HG03060 (cell line): ENCODE results near the gene NKX1-1.
"Not testable (repeated sequence)": the region's sequence is repeated elsewhere in the genome, so short reads cannot be mapped to it uniquely, and the experiment has no call there.

ENCODE experiments used
- ATAC-seq: cut with Tn5 transposase; IDR thresholded peaks from one replicate; pipeline ENCODE4 v1.9.1; 2021; ENCODE audit warnings: low read depth, moderate number of reproducible peaks; ENCODE audit not compliant: unreplicated experiment

NKX1-1 gene

DNA sequence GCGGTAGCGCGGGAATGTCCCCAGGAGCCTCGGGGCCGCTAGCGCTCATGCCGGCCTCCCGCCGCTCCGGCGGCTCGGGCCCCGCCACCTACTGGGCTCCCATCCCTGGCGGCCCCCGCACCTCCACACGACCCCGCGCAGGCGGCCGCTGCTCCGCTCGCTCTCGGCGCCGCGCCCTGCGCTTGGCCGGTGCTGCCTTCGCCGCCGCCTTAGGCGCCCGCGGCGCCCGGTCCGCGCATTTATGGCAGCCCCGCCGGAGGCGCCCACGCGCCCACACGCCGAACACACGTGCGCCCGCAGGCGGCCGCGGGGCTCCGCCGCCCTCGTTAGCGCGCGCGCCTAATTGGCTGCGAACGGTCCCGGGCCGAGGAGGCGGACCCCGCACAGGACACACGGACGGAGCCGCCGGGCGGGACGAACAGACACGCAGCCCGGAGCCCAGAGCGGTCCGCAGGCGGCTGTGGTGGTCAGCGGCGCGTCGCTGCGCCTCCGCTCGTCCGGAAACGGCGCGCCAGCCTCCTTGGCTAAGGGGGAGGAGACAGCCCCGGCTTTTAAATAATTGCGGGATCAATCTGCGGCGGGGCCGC, at the start of gene NKX1-1:
Gene NKX1-1 (minus strand): TSS at position 49 of the 587 bp plus-strand sequence. CDS start 0 bp downstream, at position 49.
- no peak for ATAC-seq

GRCh38 chr4:1453731-1454130, 47.5 kb upstream of the NKX1-1 start:
- no peak for ATAC-seq

GRCh38 chr4:1452431-1453051, 46.3 kb upstream of the NKX1-1 start:
- no peak for ATAC-seq

GRCh38 chr4:1451752-1452122, 45.5 kb upstream of the NKX1-1 start:
- ATAC-seq = no peak

DNA sequence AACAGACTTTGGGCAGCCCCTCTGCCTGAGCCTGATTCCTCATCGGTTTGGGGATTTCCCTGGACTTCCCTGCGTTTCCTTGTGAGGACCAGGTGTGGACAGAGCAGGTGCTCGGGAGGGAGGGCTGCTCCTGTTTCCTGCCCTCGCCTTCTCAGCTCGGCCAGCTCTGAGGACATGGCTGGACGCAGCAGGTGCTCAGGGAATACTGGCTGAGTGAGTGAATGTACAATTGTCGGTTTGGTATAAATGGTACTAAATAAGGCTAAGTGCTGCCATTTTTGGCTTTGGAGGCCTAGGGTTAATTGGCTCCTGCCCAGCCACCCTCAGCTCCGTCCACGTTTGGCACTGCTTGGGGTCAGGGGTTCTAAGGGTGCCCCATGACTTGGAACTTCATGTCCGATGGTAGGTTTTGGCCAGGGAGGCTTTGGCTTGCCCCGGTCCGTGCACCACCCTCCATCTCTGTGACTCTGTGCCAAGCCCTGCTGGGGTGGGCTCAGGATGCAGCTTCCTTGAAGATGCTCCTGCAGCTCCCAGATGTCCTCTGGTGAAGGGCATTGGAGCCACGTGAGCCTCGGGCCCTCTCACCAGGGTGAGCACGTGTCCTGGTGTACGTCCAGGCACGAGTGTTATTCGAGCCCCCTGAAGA, 45.0 kb upstream of the NKX1-1 start:
- no peak for ATAC-seq

DNA sequence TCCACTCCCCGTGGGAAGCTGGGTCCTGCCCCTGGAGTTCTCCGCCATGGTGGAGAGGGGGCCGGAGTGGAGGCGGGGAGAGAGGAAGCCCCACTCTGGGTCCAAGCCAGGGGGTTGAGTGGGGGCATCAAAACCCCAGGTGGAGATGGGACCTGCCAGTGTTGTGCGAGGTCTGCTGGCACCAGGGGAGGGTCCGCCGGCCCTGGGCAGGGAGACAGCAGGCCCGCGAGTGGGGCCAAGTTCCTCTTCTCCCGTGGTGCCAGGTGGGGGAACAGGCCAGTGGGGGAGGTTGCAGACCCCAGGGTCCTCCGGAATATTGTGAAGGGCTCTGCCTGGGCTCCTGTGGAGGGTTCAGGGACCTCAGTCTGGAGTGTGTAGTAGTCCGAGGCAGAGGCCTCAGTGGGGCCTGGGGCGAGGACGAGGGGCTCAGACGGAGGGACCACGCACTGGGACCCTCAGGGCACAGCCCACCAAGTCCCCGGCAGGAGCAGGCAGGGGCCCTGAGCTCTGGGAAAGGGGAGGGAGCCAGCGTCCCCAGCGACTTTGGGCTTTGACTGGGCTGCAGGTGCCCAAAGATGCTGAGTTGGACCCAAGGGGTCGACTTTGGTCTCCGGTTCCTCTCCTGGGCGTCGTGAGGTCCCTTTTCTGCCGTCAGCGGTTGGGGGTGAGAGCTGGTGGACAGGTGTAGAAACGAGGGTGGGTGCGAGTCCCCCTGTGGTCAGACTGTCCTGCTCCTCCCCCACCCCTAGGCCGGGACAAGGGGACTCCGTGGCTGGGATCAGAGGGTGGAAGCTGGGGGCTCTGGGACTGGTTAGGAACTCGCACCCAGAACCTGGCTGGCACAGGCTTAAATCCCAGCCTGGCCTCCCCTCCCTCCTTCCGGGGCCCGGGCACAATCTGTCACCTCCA, 43.8 kb upstream of the NKX1-1 start:
- no peak for ATAC-seq

DNA sequence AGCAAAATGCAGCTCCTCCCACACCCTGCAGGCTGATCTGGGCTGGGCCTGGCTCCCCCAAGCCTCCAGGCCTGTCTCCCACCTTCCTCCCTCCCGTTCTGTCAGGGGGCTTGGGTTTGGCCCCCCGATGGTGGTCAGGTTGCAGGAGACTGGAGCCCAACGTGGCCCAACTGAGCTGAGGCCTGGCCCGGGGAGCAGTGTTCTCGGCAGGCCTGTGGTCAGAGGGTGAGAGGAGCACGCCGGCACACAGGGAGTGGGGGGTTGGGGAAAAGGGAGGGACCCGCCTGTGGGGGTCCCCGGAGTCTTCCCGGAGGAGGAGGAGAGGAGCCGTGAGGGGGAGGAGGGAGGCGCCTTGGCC, 43.2 kb upstream of the NKX1-1 start:
- ATAC-seq = no peak

DNA sequence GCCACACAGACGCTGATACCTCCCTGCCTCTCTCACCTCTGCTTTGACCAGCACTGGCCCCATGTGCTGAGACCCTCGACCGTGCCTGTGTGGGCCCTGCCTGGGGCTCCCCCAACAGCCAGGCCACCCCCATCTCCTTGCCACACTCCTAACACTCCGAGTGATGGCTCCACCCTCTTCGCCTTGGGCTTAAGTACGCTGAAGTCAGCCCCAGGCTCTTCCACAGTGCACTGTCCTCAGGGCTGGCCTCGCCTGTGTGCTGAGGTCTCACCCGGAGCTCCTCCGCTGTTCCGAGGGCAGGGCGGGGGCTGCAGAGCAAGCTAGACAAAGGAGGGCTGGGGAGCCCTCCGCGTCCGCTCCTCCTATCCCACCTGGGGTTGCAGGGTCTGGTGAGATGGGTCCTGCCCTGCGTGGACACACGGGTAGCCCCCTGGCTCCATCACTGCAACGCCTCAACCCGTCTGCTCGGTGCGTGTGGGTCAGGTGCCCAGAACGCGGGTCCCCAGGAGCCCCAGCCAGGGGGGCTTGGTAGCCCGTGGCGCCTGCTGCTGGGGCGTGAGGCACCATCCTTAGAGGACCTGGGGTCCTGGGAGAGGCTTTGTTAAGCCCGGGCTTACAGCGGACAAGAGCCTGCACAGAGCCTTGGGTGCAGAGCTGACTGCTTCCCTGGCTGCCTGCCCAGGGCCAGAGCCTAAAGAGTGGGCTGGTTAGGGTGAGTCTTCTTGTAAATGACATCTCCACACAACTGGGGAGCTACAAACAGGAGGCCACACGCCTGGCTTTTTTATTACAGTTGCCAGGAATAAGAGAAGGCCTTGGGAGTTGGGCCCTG, 42.6 kb upstream of the NKX1-1 start:
- no peak for ATAC-seq

- ATAC-seq = no peak
Measured at GRCh38 chr4:1447676-1448588, 41.7 kb upstream of the NKX1-1 start.

GRCh38 chr4:1446502-1447386, 40.5 kb upstream of the NKX1-1 start:
- ATAC-seq = no peak

GRCh38 chr4:1445716-1446445, 39.6 kb upstream of the NKX1-1 start:
- ATAC-seq = no peak

GRCh38 chr4:1443688-1444172, 37.5 kb upstream of the NKX1-1 start:
- not testable (repeated sequence) for ATAC-seq

DNA sequence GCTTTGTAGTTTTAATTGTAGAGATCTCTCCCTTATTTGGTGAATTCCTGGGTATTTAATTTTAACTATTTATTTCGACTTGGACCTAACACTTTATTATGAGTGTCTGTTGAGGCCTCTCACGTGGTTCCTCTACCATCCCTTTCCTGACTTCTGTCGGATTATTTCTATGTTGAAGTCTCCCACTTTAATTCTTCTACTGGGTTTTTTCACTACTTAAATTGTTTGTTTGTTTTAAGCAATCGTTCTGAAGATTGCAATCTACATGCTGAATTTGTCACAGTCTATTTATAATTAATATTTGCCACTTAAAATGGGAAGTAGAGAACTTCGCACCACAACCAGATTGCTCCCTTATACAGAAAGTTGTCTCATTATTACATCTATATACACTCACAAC, 20.8 kb upstream of the NKX1-1 start:
- no peak for ATAC-seq

DNA sequence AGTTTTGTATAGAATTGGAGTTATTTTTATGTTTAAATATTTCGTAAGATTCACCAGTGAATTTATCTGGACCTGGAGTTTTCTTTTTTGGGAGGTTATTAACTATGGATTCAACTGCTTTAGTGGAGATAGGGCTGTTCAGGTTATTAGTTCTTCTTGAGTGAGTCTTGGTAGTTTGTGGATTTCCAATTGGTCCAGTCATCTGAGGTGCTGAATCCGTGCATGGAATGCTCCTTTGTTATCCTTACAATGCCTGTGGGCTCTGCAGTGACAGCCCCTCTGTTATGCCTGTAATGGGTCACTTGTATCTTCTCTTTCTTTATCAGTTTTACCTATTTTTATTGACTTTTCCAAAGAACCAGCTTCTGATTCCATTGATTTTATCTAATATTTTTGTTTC, 15.4 kb upstream of the NKX1-1 start:
- ATAC-seq = no peak

DNA sequence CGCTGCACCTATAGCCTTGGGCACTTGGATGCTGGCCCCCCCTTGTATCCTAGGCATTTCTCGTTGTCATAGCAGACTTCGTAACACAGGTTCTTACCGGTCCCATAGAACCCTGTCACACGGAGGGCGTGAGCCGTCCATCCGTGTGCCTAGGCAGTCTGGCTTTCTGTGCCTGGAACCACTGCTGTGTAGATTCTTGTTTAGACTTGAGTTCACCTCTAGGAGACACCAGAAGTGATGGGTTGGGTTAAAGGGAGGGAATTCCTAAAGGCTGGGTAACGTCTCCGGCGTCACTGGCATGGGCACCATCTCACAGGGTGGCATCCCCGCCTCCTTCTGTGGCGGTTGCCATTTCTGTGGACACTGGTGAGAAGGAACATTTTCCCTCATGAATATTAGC, 13.5 kb upstream of the NKX1-1 start:
- no peak for ATAC-seq

DNA sequence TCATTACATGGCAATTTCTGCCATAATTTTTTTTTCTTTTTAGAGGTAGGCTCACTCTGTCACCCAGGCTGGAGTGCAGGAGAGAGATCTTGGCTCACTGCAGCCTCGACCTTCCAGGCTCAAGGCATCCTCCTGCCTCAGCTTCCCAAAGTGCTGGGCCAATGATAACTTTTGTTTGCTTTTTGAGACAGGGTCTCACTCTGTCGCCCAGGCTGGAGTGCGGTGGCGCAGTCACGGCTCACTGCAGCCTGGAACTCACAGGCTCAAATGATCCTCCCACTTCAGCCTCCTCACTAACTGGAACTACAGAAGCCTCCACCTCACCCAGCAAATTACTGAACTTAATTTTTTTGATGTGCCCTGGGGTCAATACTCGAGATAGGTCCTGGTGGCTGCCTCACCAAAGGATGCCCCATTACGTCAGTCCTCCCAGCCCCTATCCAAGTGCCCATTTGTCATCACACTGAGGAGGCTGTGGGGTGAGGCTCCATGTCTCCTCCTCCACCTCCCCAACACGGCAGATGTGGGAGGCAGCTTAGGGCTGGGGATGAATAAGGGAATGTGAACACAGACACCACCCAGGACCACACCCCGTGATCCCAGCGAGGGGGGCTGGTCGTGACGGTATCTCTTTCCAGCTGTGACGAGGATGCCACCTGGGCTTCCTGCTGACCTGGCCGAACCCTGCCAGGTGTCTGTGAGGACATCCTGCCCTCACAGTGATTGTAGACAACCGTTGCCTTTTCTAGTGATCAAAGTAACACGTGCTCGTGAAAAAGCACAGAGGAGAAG, 12.4 kb upstream of the NKX1-1 start:
- ATAC-seq = no peak
